ENCODE results near the gene OGFR.

Gene OGFR

GRCh38 chr20:62801284-62802010 is 3.2 kb upstream of the OGFR start:
- DNase-seq, result no peak

GRCh38 chr20:62802026-62802712 is 2.5 kb upstream of the OGFR start:
- no peak for DNase-seq

- no peak for DNase-seq
Measured at GRCh38 chr20:62804021-62804626, 511 bp upstream of the OGFR start.

- DNase-seq, result no peak
Measured at GRCh38 chr20:62805155-62805710, 598 bp downstream of the OGFR start.

GRCh38 chr20:62805711-62806382 is 1.2 kb downstream of the OGFR start:
- DNase-seq, result peak; percentile 90

- DNase-seq, result no peak
Measured at GRCh38 chr20:62806383-62807050, 1.9 kb downstream of the OGFR start.

GRCh38 chr20:62807444-62808210 is 3.0 kb downstream of the OGFR start:
- DNase-seq, result no peak

GRCh38 chr20:62808211-62808865 is 3.7 kb downstream of the OGFR start:
- peak; percentile 73 for DNase-seq

- no peak for DNase-seq
Measured at GRCh38 chr20:62809530-62810428, 5.1 kb downstream of the OGFR start.

GRCh38 chr20:62811320-62811719 is 6.7 kb downstream of the OGFR start:
- DNase-seq, result no peak

GRCh38 chr20:62811720-62812119 is 7.1 kb downstream of the OGFR start:
- no peak for DNase-seq

- no peak for DNase-seq
Measured at GRCh38 chr20:62812181-62812906, 7.7 kb downstream of the OGFR start.

GRCh38 chr20:62812907-62813200 is 8.2 kb downstream of the OGFR start:
- DNase-seq, result no peak

GRCh38 chr20:62813588-62813987 is 9.0 kb downstream of the OGFR start:
- DNase-seq, result no peak

- DNase-seq, result no peak
Measured at GRCh38 chr20:62814060-62814708, 9.5 kb downstream of the OGFR start.

GRCh38 chr20:62814709-62815065 is 10.1 kb downstream of the OGFR start:
- DNase-seq, result no peak

- no peak for DNase-seq
Measured at GRCh38 chr20:62815066-62815991, 10.7 kb downstream of the OGFR start.
